GM12864 (cell line): ENCODE measurements around the gene ASGR1.

Experiments used
- DNase-seq: peaks from one replicate; pipeline ENCODE4 v3.0.0-alpha.2; 2011; ENCODE audit warnings: low read depth
- H3K4me3 ChIP-seq: 2 replicates; pipeline ENCODE4 v1.5.1; 2011; ENCODE audit warnings: mild to moderate bottlenecking, low read depth, low read length, control low read depth
- TF ChIP-seq, protein P1 (sequence below): IDR thresholded peaks from 2 replicates; pipeline ENCODE4 v1.5.1; 2011; ENCODE audit warnings: low read depth, mild to moderate bottlenecking, moderate library complexity, low read length, control low read depth, inconsistent platforms; ENCODE audit errors: missing control alignments

The ASGR1 gene

DNA sequence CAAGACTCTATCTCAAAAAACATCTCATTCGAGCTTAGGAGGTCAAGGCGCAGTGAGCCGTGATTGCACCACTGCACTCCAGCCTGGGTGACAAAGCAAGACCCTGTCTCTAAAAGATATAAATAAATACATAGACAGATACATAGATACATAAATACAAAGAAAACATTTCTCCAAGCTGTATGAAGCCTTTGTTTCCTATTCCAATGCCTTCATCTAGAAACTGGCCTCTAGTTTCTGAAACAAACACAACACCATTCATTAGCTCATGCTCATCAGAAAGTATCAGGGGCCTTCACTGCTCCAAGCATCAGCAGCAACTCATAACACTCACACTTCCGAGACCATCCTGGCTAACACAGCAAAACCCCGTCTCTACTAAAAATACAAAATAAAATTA is 54.2 kb downstream of the ASGR1 start:
- H3K4me3 ChIP-seq, result no peak overlapping the region
- TF ChIP-seq, protein P1, sequence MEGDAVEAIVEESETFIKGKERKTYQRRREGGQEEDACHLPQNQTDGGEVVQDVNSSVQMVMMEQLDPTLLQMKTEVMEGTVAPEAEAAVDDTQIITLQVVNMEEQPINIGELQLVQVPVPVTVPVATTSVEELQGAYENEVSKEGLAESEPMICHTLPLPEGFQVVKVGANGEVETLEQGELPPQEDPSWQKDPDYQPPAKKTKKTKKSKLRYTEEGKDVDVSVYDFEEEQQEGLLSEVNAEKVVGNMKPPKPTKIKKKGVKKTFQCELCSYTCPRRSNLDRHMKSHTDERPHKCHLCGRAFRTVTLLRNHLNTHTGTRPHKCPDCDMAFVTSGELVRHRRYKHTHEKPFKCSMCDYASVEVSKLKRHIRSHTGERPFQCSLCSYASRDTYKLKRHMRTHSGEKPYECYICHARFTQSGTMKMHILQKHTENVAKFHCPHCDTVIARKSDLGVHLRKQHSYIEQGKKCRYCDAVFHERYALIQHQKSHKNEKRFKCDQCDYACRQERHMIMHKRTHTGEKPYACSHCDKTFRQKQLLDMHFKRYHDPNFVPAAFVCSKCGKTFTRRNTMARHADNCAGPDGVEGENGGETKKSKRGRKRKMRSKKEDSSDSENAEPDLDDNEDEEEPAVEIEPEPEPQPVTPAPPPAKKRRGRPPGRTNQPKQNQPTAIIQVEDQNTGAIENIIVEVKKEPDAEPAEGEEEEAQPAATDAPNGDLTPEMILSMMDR, result no peak
- DNase-seq, result no peak

- no peak overlapping the region for H3K4me3 ChIP-seq
- TF ChIP-seq, protein P1, result no peak
- DNase-seq, result no peak
These were observed 55.3 kb downstream of the ASGR1 start for GRCh38 chr17:7123844-7124243.
